Activated B cell treated with CpG ODN at 0.5 μM for 24 hours (primary cell): ENCODE data around the gene ZNF79. TPM values are rescaled to one million over a fixed set of nuclear protein-coding genes. Genes with fewer than 3 reads are reported as not detected.

Source experiments
- ATAC-seq: fragments of 200-7000 bp; cut with Tn5 transposase; one replicate; pipeline ENCODE4 v1.10.0; 2021; ENCODE audit warnings: low read depth, mild to moderate bottlenecking, moderate library complexity
- CTCF ChIA-PET: fragments of 350-600 bp; sonication (Branson Sonifier 250); formaldehyde crosslinking; loops from one replicate; lab custom pipeline; 2021; ENCODE audit warnings: antibody characterized with exemption; lab: Charles Lee
- POLR2A ChIA-PET: fragments of 350-600 bp; sonication (Branson Sonifier 250); formaldehyde crosslinking; loops from one replicate; lab custom pipeline; 2021; ENCODE audit warnings: antibody characterized with exemption; lab: Charles Lee
- DNase-seq: peaks from one replicate; pipeline ENCODE4 v3.0.0; 2022
- H3K27ac Mint-ChIP-seq: one replicate; pipeline ENCODE4 v1.8.0; 2020; ENCODE audit warnings: mixed read lengths
- H3K27me3 Mint-ChIP-seq: one replicate; pipeline ENCODE4 v1.8.0; 2021; ENCODE audit warnings: mixed read lengths
- H3K36me3 Mint-ChIP-seq: one replicate; pipeline ENCODE4 v1.8.0; 2021; ENCODE audit warnings: low read depth, mixed read lengths
- H3K4me1 Mint-ChIP-seq: one replicate; pipeline ENCODE4 v1.8.0; 2021; ENCODE audit warnings: mixed read lengths
- H3K4me3 Mint-ChIP-seq: one replicate; pipeline ENCODE4 v1.8.0; 2020; ENCODE audit warnings: mild to moderate bottlenecking, mixed read lengths
- H3K9me3 Mint-ChIP-seq: one replicate; pipeline ENCODE4 v1.8.0; 2020; ENCODE audit warnings: mixed read lengths
- intact Hi-C: fragments of 100-400 bp; cut with micrococcal nuclease; formaldehyde crosslinking; loops from one replicate; pipeline ENCODE4 v1.15.1; 2024
- total RNA-seq: library from RNA; stranded (reverse); gene quantifications from 2 replicates; pipeline ENCODE4 v1.2.3, GENCODE V29; 2022
- TF ChIP-seq, protein P1 (sequence below): fragments of 200-600 bp; IDR thresholded peaks from one replicate; pipeline ENCODE4 v1.8.0; 2022; ENCODE audit warnings: antibody characterized with exemption, mild to moderate bottlenecking

Gene ZNF79
- total RNA-seq, 1 donor from 2014 or later: 14.0 TPM

DNA sequence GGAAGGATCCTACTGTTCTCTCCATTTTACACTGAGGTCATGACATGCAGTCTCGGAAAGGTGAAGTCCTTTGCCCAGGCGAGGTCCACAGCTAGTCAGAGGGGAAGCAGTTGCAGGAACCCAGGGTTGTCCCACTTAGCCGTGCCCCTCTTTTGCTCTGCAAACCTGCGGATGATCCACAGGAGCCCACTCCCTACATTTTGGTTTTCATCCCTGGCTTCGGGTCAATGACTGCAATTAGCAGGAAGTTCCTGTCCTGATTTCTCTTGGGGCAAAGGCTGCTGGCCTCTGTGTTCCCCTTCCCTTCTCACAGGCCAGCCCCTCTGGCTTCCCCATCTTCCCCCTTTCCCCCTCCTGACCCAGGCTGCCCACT is 25.9 kb upstream of the ZNF79 start:
- H3K4me3 Mint-ChIP-seq: peak overlapping the region; percentile 83
- intact Hi-C loops: loop anchor here (1.0 to 5.0 kb wide), 2 partner anchors 184 to 214 kb away; partner anchors contain the start of gene STXBP1
- ATAC-seq (no peak), DNase-seq (no peak)
- no peaks in the 10 kb centered on the region for H3K27me3 Mint-ChIP-seq
- POLR2A ChIA-PET: interaction anchor here (2.3 kb wide), 1 partner anchor 173 kb away, joined by 28 read pairs; no protein-coding TSS in a partner anchor
- H3K36me3 Mint-ChIP-seq: no peaks in the 10 kb centered on the region
- TF ChIP-seq, protein P1, sequence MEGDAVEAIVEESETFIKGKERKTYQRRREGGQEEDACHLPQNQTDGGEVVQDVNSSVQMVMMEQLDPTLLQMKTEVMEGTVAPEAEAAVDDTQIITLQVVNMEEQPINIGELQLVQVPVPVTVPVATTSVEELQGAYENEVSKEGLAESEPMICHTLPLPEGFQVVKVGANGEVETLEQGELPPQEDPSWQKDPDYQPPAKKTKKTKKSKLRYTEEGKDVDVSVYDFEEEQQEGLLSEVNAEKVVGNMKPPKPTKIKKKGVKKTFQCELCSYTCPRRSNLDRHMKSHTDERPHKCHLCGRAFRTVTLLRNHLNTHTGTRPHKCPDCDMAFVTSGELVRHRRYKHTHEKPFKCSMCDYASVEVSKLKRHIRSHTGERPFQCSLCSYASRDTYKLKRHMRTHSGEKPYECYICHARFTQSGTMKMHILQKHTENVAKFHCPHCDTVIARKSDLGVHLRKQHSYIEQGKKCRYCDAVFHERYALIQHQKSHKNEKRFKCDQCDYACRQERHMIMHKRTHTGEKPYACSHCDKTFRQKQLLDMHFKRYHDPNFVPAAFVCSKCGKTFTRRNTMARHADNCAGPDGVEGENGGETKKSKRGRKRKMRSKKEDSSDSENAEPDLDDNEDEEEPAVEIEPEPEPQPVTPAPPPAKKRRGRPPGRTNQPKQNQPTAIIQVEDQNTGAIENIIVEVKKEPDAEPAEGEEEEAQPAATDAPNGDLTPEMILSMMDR: no peak
- no peaks in the 10 kb centered on the region for H3K9me3 Mint-ChIP-seq
- peaks cover 10% of the 10 kb centered on the region for H3K4me1 Mint-ChIP-seq
- CTCF ChIA-PET: interaction anchor here (1.6 to 2.5 kb wide), 2 partner anchors 114 to 184 kb away, joined by 3 to 23 read pairs; no protein-coding TSS in a partner anchor
- H3K27ac Mint-ChIP-seq: peak overlapping the region; percentile 12

DNA sequence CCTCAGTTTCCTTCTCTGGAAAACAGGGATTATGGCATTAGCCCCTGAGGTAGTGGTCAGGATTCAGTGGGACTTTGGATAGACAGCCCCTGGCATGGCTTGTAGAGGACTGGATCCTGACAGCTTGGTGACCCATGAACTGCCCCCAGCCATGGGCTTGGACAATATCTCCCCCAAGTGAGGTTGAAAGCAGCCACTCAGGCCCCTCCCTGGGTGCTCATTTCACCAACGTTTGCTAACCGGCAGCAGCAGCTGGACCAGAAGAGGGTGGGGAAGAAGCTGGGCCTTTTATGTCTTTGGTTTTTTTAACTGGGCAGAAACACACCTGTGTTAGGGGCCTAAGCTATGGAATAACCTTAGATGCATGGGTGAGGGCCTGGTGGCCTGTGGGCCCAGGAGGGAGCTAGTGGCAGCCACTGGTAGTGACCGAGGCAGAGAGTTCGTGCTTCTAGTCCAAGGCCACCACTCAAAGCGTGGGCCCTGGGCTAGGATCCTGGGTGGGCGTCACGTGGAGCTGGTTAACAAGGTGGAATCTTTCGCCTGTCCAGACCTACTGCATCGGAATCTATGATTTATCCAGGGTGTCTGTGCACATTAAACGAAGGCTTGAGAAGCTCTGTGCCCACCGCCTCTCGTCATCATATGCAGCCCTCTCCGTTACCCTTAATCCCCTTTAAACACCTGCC is 25.3 kb upstream of the ZNF79 start:
- TF ChIP-seq, protein P1: no peak
- Mint-ChIP-seq H3K27me3 (no peaks in the 10 kb centered on the region), H3K9me3 (no peaks in the 10 kb centered on the region), H3K4me1 (peaks cover 10% of the 10 kb centered on the region), H3K36me3 (no peaks in the 10 kb centered on the region), H3K4me3 (peak overlapping the region; percentile 83), H3K27ac (peak overlapping the region; percentile 12)
- ChIA-PET CTCF (no interaction called here), POLR2A (interaction anchor here (1.6 kb wide), 1 partner anchor 52 kb away, joined by 5 read pairs; the partner anchor contains the start of genes LRSAM1 and RPL12)
- intact Hi-C loops: loop anchor here (1.0 to 5.0 kb wide), 2 partner anchors 185 to 213 kb away; partner anchors contain the start of gene STXBP1
- ATAC-seq (no peak), DNase-seq (no peak)

GRCh38 chr9:127399736-127400269 is 24.4 kb upstream of the ZNF79 start:
- Mint-ChIP-seq H3K9me3 (no peaks in the 10 kb centered on the region), H3K4me1 (peaks cover 10% of the 10 kb centered on the region), H3K27ac (no peak overlapping the region), H3K4me3 (no peak overlapping the region), H3K27me3 (no peaks in the 10 kb centered on the region), H3K36me3 (no peaks in the 10 kb centered on the region)
- TF ChIP-seq, protein P1: no peak
- no peak for ATAC-seq
- ChIA-PET CTCF (no interaction called here), POLR2A (interaction anchor here (0.7 to 1.6 kb wide), 4 partner anchors 51 to 1821 kb away, joined by 3 to 5 read pairs (median 4); partner anchors contain the start of genes LRSAM1 and RPL12)
- no peak for DNase-seq
- intact Hi-C loops: loop anchor here (5.0 kb wide), 1 partner anchor 212 kb away; the partner anchor contains the start of gene STXBP1

- Mint-ChIP-seq H3K9me3 (no peaks in the 10 kb centered on the region), H3K4me1 (peaks cover 5% of the 10 kb centered on the region), H3K4me3 (no peak overlapping the region), H3K27ac (no peak overlapping the region), H3K36me3 (peaks cover 3% of the 10 kb centered on the region), H3K27me3 (no peaks in the 10 kb centered on the region)
- POLR2A ChIA-PET: no interaction called here
- TF ChIP-seq, protein P1: no peak
- DNase-seq (no peak), ATAC-seq (no peak)
- intact Hi-C loops: no loop called here
- CTCF ChIA-PET: no interaction called here
These were observed 21.6 kb upstream of the ZNF79 start for GRCh38 chr9:127402401-127403090.
